GM20431 (cell line): Measurements from ENCODE around the gene WDFY2.
"Not testable (repeated sequence)": the region's sequence is repeated elsewhere in the genome, so short reads cannot be mapped to it uniquely, and the experiment has no call there.

ENCODE experiments used
- in situ Hi-C: fragments of 300-500 bp; cut with MseI, MboI; formaldehyde crosslinking; loops from one replicate; pipeline ENCODE4 v1.15.0; 2020; ENCODE audit warnings: low sequenced_read_pairs; ENCODE audit not compliant: unreplicated experiment

The WDFY2 gene

DNA sequence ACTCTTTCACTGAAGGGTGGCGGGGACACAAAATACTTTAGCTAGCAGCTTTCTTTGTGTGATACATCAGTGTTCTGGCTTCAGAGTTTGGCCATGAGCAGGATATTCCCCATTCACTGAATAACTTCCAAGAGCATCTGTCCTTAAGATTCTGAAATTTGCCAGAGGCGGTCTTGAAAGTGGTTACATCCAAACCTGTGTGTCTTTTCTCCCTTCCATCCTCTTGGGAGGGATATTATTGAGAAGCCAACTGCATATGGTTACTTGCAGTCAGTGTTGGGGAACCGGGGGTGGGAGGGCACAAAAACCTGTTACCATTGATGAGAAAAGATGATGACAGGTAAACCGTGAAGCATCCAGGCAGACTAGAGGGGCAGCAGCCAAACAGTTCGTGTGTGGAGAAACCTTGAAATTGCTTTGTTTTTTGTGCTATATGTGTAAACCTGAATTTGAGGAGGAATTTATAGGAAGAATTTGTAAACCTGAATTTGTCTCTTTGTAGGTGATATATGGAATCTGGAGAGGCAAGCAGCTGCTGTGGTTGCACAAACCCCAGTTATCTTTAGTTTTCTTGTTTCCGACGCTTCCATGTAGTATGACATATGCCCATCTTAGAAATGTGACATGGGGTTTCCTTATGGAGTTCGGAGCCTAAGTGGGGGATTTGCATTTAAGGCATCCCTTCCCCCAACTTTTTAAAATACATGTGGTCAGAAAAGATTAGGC, 104.8 kb downstream of the WDFY2 start:
- in situ Hi-C loops = no loop called here

GRCh38 chr13:51689663-51689996, 105.4 kb downstream of the WDFY2 start:
- in situ Hi-C loops = no loop called here

DNA sequence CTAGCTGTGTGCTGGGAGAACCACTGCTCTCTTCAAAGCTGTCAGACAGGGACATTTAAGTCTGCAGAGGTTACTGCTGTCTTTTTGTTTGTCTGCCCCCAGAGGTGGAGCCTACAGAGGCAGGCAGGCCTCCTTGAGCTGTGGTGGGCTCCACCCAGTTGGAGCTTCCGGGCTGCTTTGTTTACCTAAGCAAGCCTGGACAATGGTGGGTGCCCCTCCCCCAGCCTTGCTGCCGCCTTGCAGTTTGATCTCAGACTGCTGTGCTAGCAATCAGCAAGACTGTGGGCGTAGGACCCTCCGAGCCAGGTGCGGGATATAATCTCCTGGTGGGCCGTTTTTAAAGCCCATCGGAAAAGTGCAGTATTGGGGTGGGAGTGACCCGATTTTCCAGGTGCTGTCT, 111.4 kb downstream of the WDFY2 start:
- in situ Hi-C loops = not testable (repeated sequence)

DNA sequence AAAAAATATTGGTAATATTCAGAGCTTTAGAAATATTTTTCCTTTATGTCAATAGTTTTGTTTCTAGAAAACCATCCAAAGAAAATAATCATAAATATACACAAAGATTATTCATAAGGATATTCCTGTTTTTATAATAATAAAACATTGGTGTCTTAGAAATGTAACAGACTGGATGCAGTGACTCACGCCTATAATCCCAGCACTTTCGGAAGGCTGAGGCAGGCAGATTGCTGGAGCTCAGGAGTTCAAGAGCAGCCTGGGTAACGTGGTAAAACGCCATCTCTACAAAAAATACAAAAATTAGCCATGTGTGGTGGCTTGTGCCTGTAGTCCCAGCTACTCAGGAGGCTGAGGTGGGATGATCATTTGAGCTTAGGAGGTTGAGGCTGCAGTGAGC, 112.9 kb downstream of the WDFY2 start:
- in situ Hi-C loops = no loop called here

DNA sequence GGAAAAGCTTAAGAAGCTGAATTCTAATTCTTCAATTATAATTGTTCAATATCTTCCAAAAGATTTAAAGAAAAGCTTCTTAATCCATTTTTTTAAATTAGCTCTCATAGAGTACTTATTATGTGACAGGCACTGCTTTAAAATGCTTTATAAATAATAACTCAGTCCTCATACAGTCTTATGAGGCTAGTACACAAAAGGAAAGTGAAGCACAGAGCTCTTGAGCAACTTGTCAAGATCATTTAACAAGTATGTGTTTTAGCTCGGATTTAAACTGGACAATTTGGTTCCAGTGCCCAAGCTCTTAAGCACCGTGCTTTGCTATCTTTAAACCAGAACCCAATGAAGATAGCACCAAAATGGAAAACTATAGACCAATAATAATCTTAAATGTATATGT, 113.6 kb downstream of the WDFY2 start:
- in situ Hi-C loops = no loop called here

DNA sequence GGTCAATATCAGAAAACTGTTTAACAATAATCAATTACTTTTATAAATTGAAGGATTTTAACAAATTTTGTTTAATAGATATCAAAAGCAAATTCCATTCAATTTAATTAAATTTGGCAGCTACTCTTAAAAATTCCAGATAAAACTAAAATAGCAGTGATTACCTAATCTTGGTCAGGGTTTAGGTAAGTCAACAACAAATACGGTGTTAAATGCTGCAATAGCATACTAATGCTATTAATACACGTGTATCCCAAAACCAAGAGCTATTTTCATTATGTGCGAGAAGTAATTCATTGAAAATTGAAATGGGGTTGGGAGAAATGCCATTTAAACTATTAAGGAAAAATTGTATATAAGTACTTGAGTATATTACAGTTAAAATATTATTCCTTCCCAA, 114.1 kb downstream of the WDFY2 start:
- in situ Hi-C loops = no loop called here

DNA sequence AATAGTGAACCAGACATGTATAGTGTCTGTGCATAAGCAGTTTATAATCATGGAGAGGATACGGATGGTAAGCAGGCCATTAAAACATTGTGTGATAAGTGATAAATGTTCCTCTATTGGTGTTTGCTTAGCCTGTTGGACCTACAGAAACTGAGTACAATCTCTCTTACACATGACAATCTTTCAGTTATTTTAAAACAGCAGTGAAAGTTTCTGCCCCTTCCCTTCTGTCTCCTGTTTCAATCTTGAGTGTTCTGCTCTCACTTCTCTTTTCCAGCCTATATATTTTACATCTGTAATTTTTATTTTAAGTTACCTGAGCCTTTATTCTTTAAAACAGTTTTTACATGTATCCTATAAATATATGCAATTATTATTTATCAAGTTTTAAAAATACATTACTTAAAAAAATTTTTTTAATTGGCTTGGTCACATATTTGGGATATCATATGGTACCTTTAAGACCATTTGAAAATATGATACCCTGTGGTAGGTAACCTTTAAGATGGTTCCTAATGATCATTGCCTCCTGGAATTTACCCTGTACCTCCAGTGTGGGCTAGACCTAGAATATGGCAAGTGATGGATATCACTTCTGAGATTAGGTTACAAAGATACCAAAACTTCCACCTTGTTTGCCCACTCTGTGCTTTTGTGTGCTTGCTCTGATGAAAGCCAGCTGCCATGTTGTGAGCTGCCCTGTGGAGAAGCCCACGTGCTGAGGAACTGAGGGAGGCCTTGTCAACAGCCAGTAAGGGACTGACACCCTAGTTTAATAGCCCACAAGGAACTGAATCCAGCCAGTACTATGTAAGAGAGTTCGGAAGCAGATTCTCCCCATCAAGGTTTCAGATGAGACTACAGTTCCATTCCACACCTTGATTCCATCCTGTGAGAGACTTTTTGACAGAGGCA, 120.4 kb downstream of the WDFY2 start:
- in situ Hi-C loops = no loop called here

DNA sequence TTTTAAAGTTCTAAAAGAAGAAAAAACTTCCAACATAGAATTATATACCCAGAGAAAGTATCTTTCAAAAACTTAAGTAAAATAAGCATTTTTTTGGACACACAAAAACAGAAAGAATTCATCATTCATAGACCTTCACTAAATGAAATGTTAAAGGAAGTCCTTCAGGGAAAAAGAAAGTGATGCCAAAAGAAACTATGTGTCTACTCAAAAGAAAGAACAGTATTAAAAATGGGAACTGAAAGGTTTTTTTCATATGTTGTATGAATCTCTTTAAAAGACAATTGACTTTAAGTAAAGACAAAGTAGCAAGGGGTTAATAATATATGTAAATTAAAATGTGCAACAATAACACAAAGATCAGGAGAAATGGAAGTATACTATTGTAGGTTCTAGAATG, 123.2 kb downstream of the WDFY2 start:
- in situ Hi-C loops = no loop called here

GRCh38 chr13:51713807-51714206, 129.5 kb downstream of the WDFY2 start:
- in situ Hi-C loops = no loop called here

DNA sequence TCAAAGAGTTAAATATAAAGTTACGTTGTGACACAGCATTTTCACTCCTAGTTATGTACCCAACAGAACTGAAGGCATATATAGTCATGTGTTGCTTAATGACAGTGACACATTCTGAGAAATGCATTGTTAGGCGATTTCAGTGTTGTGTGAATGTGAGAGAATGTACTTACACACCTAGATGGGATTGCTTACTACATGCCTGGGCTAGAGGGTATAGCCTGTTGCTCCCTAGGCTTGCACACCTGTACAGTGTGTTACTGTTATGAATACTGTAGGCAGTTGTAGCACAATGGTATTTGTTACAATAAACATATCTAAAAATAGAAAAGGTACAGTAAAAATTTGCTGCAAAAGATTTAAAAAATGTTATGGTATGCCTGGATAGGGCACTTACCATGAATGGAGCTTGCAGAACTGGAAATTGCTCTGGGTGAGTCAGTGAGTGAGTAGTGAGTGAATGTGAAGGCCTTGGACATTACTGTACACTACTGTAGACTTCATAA, 130.5 kb downstream of the WDFY2 start:
- in situ Hi-C loops = no loop called here

- in situ Hi-C loops = no loop called here
Observed at GRCh38 chr13:51715613-51716012, 131.4 kb downstream of the WDFY2 start.

- in situ Hi-C loops = no loop called here
Observed at GRCh38 chr13:51717786-51718398, 133.6 kb downstream of the WDFY2 start.

GRCh38 chr13:51719394-51719793, 135.1 kb downstream of the WDFY2 start:
- in situ Hi-C loops = no loop called here

GRCh38 chr13:51721496-51721895, 137.2 kb downstream of the WDFY2 start:
- in situ Hi-C loops = no loop called here

DNA sequence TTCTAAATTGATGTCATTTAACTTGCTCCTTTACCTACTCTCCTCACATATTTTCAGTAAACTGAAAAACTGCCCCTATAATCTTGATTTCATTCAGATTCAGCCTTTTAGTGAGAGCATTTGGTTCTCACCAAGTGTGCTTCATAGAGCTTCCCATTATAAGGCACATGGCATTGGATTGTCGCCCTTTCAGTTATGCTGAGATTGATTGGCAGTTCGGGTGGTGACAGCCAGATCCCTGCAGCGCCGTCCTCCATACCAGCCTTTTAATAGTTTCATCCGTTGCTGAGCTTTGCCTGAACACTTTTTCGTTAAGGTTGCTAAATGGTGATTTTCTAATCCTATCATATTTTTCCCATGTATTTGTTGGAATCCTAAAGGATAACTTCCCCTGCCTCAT, 139.3 kb downstream of the WDFY2 start:
- in situ Hi-C loops = no loop called here

GRCh38 chr13:51724721-51725120, 140.5 kb downstream of the WDFY2 start:
- in situ Hi-C loops = no loop called here

GRCh38 chr13:51726446-51727193, 142.4 kb downstream of the WDFY2 start:
- in situ Hi-C loops = no loop called here

DNA sequence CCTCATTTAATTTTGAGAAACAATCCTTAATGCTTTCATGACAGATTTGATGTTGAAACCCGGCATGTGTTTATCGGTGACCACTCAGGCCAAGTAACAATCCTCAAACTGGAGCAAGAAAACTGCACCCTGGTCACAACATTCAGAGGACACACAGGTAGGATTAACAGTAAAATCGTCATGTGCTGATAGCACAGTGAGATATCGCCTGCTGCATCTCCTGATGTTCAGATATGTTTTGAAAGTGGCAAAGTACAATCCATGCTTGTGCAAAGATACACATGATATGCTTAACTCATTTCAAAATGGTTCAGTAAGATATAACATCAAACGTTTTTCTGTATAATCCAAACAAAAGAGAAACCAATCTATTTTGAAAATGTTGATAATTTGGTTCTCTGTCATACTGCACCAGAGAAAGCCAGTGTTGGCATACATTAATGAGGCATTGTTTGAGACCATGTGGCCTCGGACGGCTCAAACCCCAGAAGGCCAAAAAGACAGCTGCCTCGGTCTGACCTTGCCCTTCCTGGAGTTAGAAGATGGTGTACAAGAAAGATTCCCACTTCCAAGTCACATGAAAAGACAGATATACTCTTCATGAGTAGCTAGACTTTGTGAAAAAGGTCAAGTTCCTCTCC, 143.5 kb downstream of the WDFY2 start:
- in situ Hi-C loops = no loop called here

- in situ Hi-C loops = no loop called here
Observed at GRCh38 chr13:51728275-51728673, 144.0 kb downstream of the WDFY2 start.

DNA sequence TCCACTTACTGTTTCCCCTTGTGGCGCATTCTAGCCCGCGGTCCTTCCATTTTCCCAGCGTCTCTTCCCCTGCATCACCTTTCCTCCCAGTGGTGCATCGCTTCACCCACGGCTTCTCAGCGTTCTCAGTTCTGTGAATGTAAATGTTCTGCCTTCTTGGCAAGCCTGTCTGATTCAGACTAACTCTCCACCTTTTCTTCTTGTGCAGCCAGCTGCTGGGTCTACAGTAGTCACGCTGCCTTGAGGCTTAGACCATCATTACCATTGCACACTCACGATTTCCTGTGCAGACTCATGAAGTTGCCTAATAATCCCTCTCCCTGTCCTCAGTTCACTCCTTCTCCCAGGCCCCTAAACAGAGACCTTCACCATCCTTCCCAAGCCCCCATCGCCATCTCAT, 144.7 kb downstream of the WDFY2 start:
- in situ Hi-C loops = no loop called here
